K562 (cell line): ENCODE results near the gene INTS6L. TPM values are rescaled to one million over a fixed set of nuclear protein-coding genes. Genes with fewer than 3 reads are reported as not detected.

ENCODE experiments used
- ARID1B ChIP-seq: fragments of 450-650 bp; IDR thresholded peaks from 2 replicates; pipeline ENCODE4 v1.6.1; 2016; ENCODE audit warnings: antibody characterized with exemption, mild to moderate bottlenecking, inconsistent platforms
- COPS2 ChIP-seq: fragments of 450-650 bp; conservative IDR thresholded peaks from 2 replicates; pipeline ENCODE4 v1.6.1; 2016; ENCODE audit warnings: mild to moderate bottlenecking, moderate library complexity
- CREM ChIP-seq: IDR thresholded peaks from 2 replicates; pipeline ENCODE4 v1.6.1; 2014; ENCODE audit warnings: antibody characterized with exemption, low read depth
- E2F5 ChIP-seq: sonication (generic); formaldehyde crosslinking; IDR thresholded peaks from 2 replicates; pipeline ENCODE4 v1.8.0; 2022; ENCODE audit warnings: mild to moderate bottlenecking, missing genetic modification reagents
- FOXK2 ChIP-seq, 2 experiments: fragments of 450-650 bp; IDR thresholded peaks in 1 of 2; conservative IDR thresholded peaks in 1 of 2; 2 replicates each; pipeline ENCODE4 v1.6.1; 2016; ENCODE audit warnings: low read depth in 2 of 2, mild to moderate bottlenecking in 1 of 2
- HNRNPL ChIP-seq: fragments of 200-400 bp; formaldehyde crosslinking; IDR thresholded peaks from 2 replicates; pipeline ENCODE4 v1.6.1; 2017; ENCODE audit warnings: low read depth, mild to moderate bottlenecking, low read length
- HNRNPUL1 ChIP-seq: fragments of 200-400 bp; formaldehyde crosslinking; IDR thresholded peaks from 2 replicates; pipeline ENCODE4 v1.6.1; 2017; ENCODE audit warnings: low read length
- ILK ChIP-seq: fragments of 450-650 bp; IDR thresholded peaks from 2 replicates; pipeline ENCODE4 v1.6.1; 2016; ENCODE audit warnings: missing genetic modification characterization, low read depth, mild to moderate bottlenecking, missing compliant biosample characterization, moderate library complexity, borderline replicate concordance
- JUND ChIP-seq, 2 experiments: IDR thresholded peaks; 2 replicates in 1 of 2; 3 replicates in 1 of 2; pipeline ENCODE4 v1.6.1; 2011; ENCODE audit warnings: borderline replicate concordance in 2 of 2, low read depth in 2 of 2, low read length in 2 of 2, improper control_type of control experiment in 1 of 2, missing biosample characterization in 1 of 2, missing genetic modification characterization in 1 of 2, missing genetic modification reagents in 1 of 2
- MTA3 ChIP-seq: fragments of 450-650 bp; formaldehyde crosslinking; IDR thresholded peaks from 2 replicates; pipeline ENCODE4 v1.6.1; 2017; ENCODE audit warnings: mild to moderate bottlenecking, borderline replicate concordance
- NR1H2 ChIP-seq: sonication (generic); formaldehyde crosslinking; IDR thresholded peaks from 2 replicates; pipeline ENCODE4 v1.4.0; 2020; ENCODE audit warnings: mild to moderate bottlenecking, missing genetic modification reagents
- PHF20 ChIP-seq: fragments of 450-650 bp; IDR thresholded peaks from 2 replicates; pipeline ENCODE4 v1.6.1; 2018; ENCODE audit not compliant: partially characterized antibody
- RFX7 ChIP-seq: fragments of 250-450 bp; sonication (Bioruptor Pico); IDR thresholded peaks from 2 replicates; pipeline ENCODE4 v1.5.1; 2021; ENCODE audit warnings: mild to moderate bottlenecking
- SRSF9 ChIP-seq: fragments of 200-400 bp; formaldehyde crosslinking; IDR thresholded peaks from 2 replicates; pipeline ENCODE4 v1.6.1; 2017; ENCODE audit warnings: low read depth, low read length, borderline replicate concordance
- TBL1XR1 ChIP-seq, 2 experiments: IDR thresholded peaks; 2 replicates each; pipeline ENCODE4 v1.6.1; 2012; ENCODE audit warnings: improper control_type of control experiment in 2 of 2, low read length in 2 of 2, mild to moderate bottlenecking in 1 of 2
- ZC3H8 ChIP-seq: fragments of 450-650 bp; IDR thresholded peaks from 2 replicates; pipeline ENCODE4 v1.6.1; 2017
- ZFP1 ChIP-seq: fragments of 450-650 bp; formaldehyde crosslinking; IDR thresholded peaks from 2 replicates; pipeline ENCODE4 v1.4.0; 2020; ENCODE audit warnings: mild to moderate bottlenecking, mixed read lengths
- ZFP91 ChIP-seq: sonication (generic); formaldehyde crosslinking; IDR thresholded peaks from 2 replicates; pipeline ENCODE4 v1.8.0; 2022; ENCODE audit warnings: mild to moderate bottlenecking, missing genetic modification reagents
- ZNF253 ChIP-seq: fragments of 250-450 bp; sonication (Bioruptor Pico); conservative IDR thresholded peaks from 2 replicates; pipeline ENCODE4 v1.6.1; 2021; ENCODE audit warnings: mild to moderate bottlenecking
- ZNF282 ChIP-seq: sonication (generic); formaldehyde crosslinking; IDR thresholded peaks from 2 replicates; pipeline ENCODE4 v1.8.1; 2023; ENCODE audit warnings: missing genetic modification reagents
- ZNF444 ChIP-seq: fragments of 250-450 bp; sonication (Bioruptor Pico); IDR thresholded peaks from 2 replicates; pipeline ENCODE4 v1.4.0; 2020; ENCODE audit warnings: mild to moderate bottlenecking, moderate library complexity
- ZNF589 ChIP-seq: fragments of 200-800 bp; sonication (Bioruptor generic); IDR thresholded peaks from 2 replicates; pipeline ENCODE4 v1.6.1; 2016; ENCODE audit warnings: low read depth, missing genetic modification characterization, missing compliant biosample characterization
- polyA plus RNA-seq, 8 experiments: library from polyadenylated mRNA; depleted of rRNA in 4 of 8; stranded (reverse) in 5 of 8; unstranded in 3 of 8; fragments of >200 nt; fragmentation: Nextera tagmentation in 2 of 8; fragmentation: Illumina TruSeq in 1 of 8; extraction: Ambion mirVana in 2 of 8; extraction: Trizol in 1 of 8; gene quantifications; 2 replicates each; pipeline versions ENCODE4 v1.2.1 to v1.2.3, GENCODE V29; 2011 to 2014; ENCODE audit warnings: inconsistent platforms in 1 of 8, missing spikeins in 1 of 8
- total RNA-seq, 7 experiments: library from RNA; depleted of rRNA in 6 of 7; stranded (reverse); fragments of >200 nt in 6 of 7; fragmentation: Illumina TruSeq in 2 of 7; extraction: Trizol in 2 of 7; gene quantifications; 2 replicates each; pipeline versions ENCODE4 v1.2.1 to v1.2.3, GENCODE V29; 2011 to 2021; ENCODE audit warnings: low replicate concordance in 1 of 7
- TF ChIP-seq, protein P1 (sequence below): conservative IDR thresholded peaks from 2 replicates; pipeline ENCODE4 v1.6.1; 2011; ENCODE audit warnings: low read depth, mild to moderate bottlenecking, low read length; ENCODE audit not compliant: control insufficient read depth
- TF ChIP-seq, protein P2 (sequence below): fragments of 250-450 bp; sonication (Bioruptor Pico); IDR thresholded peaks from 2 replicates; pipeline ENCODE4 v1.9.0; 2021; ENCODE audit warnings: mild to moderate bottlenecking
- TF ChIP-seq, protein P3 (sequence below): fragments of 450-650 bp; formaldehyde crosslinking; IDR thresholded peaks from 2 replicates; pipeline ENCODE4 v1.4.0; 2020; ENCODE audit warnings: mild to moderate bottlenecking, mixed read lengths

INTS6L gene
- total and polyA plus RNA-seq, 9 of the 15 experiments (the other 6 are each of a cell fraction or from before 2014, with no cell fraction given), result 6.1 to 44.9 (median 21.9) TPM

- TF ChIP-seq ILK (tag) (no peak), E2F5 (CRISPR knock-in tag) (no peak), FOXK2 (conservative IDR thresholded peaks at IDR 0.05 in 1 of 2, IDR thresholded peaks at IDR 0.05 in 1 of 2; ENCODE audit: low read depth in 2 of 2) (no peak), ZFP1 (CRISPR knock-in tag) (no peak), ZNF444 (CRISPR knock-in tag) (no peak), ARID1B (peak; percentile 34; the same call in 1 of the 2 replicates), ZNF253 (no peak), TBL1XR1 (IDR thresholded peaks at IDR 0.05; ENCODE audit: low read length in 2 of 2) (no peak), SRSF9 (no peak), RFX7 (no peak), ZNF282 (CRISPR knock-in tag) (no peak), COPS2 (no peak), HNRNPUL1 (no peak), JUND (IDR thresholded peaks at IDR 0.05; ENCODE audit: borderline replicate concordance, low read depth, low read length) (peak; percentile 11; the same call in 1 of the 2 replicates), JUND (tag; IDR thresholded peaks at IDR 0.05; ENCODE audit: borderline replicate concordance, low read depth, low read length) (peak; percentile 18; the same call in 1 of the 3 replicates), PHF20 (no peak), HNRNPL (no peak), ZFP91 (CRISPR knock-in tag) (no peak), CREM (no peak), ZNF589 (CRISPR knock-in tag) (no peak), NR1H2 (no peak), MTA3 (no peak), ZC3H8 (no peak)
- TF ChIP-seq, protein P1, sequence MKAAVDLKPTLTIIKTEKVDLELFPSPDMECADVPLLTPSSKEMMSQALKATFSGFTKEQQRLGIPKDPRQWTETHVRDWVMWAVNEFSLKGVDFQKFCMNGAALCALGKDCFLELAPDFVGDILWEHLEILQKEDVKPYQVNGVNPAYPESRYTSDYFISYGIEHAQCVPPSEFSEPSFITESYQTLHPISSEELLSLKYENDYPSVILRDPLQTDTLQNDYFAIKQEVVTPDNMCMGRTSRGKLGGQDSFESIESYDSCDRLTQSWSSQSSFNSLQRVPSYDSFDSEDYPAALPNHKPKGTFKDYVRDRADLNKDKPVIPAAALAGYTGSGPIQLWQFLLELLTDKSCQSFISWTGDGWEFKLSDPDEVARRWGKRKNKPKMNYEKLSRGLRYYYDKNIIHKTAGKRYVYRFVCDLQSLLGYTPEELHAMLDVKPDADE, result no peak
- TF ChIP-seq, protein P2, sequence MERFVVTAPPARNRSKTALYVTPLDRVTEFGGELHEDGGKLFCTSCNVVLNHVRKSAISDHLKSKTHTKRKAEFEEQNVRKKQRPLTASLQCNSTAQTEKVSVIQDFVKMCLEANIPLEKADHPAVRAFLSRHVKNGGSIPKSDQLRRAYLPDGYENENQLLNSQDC (CRISPR knock-in tag), result no peak
- TF ChIP-seq, protein P3, sequence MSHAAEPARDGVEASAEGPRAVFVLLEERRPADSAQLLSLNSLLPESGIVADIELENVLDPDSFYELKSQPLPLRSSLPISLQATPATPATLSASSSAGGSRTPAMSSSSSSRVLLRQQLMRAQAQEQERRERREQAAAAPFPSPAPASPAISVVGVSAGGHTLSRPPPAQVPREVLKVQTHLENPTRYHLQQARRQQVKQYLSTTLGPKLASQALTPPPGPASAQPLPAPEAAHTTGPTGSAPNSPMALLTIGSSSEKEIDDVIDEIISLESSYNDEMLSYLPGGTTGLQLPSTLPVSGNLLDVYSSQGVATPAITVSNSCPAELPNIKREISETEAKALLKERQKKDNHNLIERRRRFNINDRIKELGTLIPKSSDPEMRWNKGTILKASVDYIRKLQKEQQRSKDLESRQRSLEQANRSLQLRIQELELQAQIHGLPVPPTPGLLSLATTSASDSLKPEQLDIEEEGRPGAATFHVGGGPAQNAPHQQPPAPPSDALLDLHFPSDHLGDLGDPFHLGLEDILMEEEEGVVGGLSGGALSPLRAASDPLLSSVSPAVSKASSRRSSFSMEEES (CRISPR knock-in tag), result no peak
Observed at GRCh38 chrX:135531813-135532212, 11.4 kb downstream of the INTS6L start (continued).
